Brain microvascular endothelial cell (primary cell): Measurements from ENCODE around the gene C1orf141.
"Not testable (repeated sequence)": the region's sequence is repeated elsewhere in the genome, so short reads cannot be mapped to it uniquely, and the experiment has no call there.

ENCODE experiments used
- DNase-seq: peaks from one replicate; pipeline ENCODE4 v3.0.0-alpha.2; 2020
- H3K27ac ChIP-seq: fragments of 250-450 bp; sonication (Bioruptor Pico); 2 replicates; pipeline ENCODE4 v1.5.1; 2020; ENCODE audit warnings: mild to moderate bottlenecking, moderate library complexity
- H3K27me3 ChIP-seq: fragments of 250-450 bp; sonication (Bioruptor Pico); replicated peaks from 2 replicates; pipeline ENCODE4 v1.5.1; 2020; ENCODE audit warnings: mild to moderate bottlenecking
- H3K36me3 ChIP-seq: fragments of 250-450 bp; sonication (Bioruptor Pico); replicated peaks from 2 replicates; pipeline ENCODE4 v1.5.1; 2020; ENCODE audit warnings: mild to moderate bottlenecking
- H3K4me3 ChIP-seq: 2 replicates; pipeline ENCODE4 v1.5.1; 2011; ENCODE audit warnings: low read depth, mild to moderate bottlenecking, control low read depth, low read length, moderate library complexity
- in situ Hi-C: cut with HindIII; loops from 2 replicates; pipeline ENCODE4 v1.10.0; 2017; ENCODE audit warnings: low sequenced_read_pairs, low pct_ligation_motif_present
- TF ChIP-seq, protein P1 (sequence below): IDR thresholded peaks from 2 replicates; pipeline ENCODE4 v1.5.1; 2011; ENCODE audit warnings: low read depth, mild to moderate bottlenecking, moderate library complexity, low read length, control low read depth, inconsistent platforms; ENCODE audit errors: missing control alignments

C1orf141 gene

DNA sequence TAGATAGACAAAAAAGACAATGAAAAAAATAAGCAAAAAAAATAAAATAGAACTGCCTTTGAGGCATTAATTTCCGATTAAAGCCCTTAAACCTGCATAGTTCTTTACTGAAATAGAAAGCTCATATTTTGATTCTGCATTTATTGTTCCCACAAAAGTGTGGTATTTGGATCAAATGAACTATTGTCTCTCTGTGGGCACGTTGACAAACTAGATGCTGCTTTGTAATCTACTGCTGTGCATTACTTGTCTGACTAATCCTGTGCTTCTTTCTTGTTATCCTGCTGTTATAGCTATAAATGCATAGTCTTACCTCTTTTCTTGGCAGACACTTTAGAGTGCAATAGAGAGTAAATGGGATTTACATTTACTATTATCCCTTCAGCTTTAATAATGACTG lies 49.4 kb downstream of the C1orf141 start:
- H3K4me3 ChIP-seq: no peak overlapping the region
- DNase-seq: no peak
- no peaks in the 10 kb centered on the region for H3K27me3 ChIP-seq
- no peaks in the 10 kb centered on the region for H3K36me3 ChIP-seq
- in situ Hi-C loops: no loop called here
- H3K27ac ChIP-seq: no peak overlapping the region
- TF ChIP-seq, protein P1, sequence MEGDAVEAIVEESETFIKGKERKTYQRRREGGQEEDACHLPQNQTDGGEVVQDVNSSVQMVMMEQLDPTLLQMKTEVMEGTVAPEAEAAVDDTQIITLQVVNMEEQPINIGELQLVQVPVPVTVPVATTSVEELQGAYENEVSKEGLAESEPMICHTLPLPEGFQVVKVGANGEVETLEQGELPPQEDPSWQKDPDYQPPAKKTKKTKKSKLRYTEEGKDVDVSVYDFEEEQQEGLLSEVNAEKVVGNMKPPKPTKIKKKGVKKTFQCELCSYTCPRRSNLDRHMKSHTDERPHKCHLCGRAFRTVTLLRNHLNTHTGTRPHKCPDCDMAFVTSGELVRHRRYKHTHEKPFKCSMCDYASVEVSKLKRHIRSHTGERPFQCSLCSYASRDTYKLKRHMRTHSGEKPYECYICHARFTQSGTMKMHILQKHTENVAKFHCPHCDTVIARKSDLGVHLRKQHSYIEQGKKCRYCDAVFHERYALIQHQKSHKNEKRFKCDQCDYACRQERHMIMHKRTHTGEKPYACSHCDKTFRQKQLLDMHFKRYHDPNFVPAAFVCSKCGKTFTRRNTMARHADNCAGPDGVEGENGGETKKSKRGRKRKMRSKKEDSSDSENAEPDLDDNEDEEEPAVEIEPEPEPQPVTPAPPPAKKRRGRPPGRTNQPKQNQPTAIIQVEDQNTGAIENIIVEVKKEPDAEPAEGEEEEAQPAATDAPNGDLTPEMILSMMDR: no peak

DNA sequence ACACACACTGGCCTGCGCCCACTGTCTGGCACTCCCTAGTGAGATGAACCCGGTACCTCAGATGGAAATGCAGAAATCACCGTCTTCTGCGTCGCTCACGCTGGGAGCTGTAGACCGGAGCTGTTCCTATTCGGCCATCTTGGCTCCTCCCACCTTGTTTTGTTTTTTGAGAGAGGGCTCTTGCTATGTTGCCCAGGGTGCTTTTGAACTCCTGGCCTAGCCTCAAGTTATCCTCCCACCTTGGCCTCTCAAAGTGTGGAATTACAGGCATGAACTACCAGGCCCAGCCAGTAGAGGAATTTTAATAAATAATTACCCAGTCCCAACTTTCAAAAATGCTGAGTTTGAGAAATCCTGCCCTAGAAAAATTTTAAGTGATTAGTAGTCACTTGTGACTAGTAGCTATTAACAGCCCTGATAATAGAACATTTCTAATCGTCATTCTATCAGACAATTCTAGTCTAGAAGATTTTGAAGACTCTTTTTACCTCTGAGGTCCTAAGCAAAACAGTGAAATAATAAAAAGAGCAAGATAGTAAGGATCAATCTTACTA lies 49.9 kb downstream of the C1orf141 start:
- Histone ChIP-seq H3K36me3 (no peaks in the 10 kb centered on the region), H3K27me3 (no peaks in the 10 kb centered on the region), H3K4me3 (no peak overlapping the region), H3K27ac (no peak overlapping the region)
- in situ Hi-C loops: no loop called here
- TF ChIP-seq, protein P1: no peak
- DNase-seq: no peak

DNA sequence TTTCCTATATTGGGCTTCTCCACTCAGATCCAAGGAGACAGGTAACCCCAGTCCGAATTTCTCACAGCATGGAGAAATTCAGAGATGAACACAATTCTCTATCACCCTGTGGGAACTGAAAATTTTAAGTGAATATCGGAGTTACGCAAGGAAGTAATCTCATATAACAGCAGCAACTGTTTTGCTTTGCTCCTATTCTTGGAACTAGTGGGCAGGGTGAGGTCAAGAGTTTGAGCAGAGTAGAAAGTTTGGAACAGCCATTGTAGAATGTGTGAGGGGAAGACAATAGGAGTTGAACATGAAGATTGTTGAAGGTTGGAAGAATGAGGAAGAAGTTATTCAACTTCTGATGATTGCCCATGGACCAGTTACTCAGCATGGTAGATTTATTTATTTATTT lies 56.5 kb downstream of the C1orf141 start:
- TF ChIP-seq, protein P1: no peak
- H3K27me3 ChIP-seq: no peaks in the 10 kb centered on the region
- H3K4me3 ChIP-seq: no peak overlapping the region
- in situ Hi-C loops: no loop called here
- DNase-seq: no peak
- no peak overlapping the region for H3K27ac ChIP-seq
- H3K36me3 ChIP-seq: no peaks in the 10 kb centered on the region

DNA sequence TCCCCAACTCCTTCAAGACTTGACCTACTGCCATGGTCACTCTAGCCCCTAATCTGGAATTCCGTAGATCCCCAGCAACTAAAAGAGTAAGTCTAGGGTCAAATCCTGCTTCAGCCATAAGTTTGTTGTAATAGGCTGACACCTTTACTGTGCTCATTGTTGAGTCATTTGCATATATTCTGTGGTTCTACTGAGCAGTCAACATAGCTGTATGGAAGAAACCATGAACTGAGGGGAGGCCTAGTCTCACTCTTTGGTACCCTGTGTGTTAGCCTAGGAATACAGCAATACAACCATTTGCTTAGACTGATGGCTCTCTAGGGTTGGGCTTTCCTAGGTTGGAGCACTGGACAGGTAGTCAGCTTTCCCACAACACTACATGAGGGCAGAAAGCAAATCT lies 57.2 kb downstream of the C1orf141 start:
- DNase-seq: no peak
- in situ Hi-C loops: no loop called here
- TF ChIP-seq, protein P1: no peak
- Histone ChIP-seq H3K27ac (no peak overlapping the region), H3K36me3 (no peaks in the 10 kb centered on the region), H3K27me3 (no peaks in the 10 kb centered on the region), H3K4me3 (no peak overlapping the region)

DNA sequence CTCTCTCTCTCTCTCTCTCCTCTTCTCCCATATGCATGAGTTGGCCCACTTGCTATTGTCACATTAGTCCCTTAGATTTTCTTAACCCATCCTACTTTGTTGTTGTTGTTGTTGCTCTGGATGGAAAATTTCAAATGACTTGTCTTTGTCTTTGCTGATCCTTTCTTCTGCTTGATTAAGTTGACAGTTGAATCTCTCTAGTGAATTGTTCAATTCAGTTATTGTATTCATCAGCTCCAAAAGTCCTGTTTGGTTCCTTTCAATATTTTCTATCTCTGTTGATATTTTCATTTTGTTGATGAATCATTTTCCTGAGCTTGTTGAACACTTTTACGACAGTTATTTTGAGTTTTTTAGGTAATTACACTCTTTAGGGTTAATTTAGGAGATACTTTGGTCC lies 62.0 kb downstream of the C1orf141 start:
- DNase-seq: no peak
- H3K27ac ChIP-seq: no peak overlapping the region
- no peak overlapping the region for H3K4me3 ChIP-seq
- H3K36me3 ChIP-seq: no peaks in the 10 kb centered on the region
- no peaks in the 10 kb centered on the region for H3K27me3 ChIP-seq
- TF ChIP-seq, protein P1: no peak
- in situ Hi-C loops: no loop called here

DNA sequence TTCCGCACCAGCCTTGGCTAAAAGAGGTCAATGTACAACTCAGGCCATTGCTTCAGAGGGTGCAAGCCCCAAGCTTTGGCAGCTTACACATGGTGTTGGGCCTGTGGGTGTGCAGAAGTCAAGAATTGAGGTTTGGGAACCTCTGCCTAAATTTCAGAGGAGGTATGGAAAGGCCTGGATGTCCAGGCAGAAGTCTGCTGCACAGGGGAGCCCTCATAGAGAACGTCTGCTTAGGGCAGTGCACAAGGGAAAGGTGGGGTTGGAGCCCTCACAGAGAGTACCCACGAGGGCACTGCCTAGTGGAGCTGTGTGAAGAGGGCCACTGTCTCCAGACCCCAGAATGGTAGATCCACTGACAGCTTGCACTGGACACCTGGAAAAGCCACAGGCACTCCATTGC lies 67.1 kb downstream of the C1orf141 start:
- in situ Hi-C loops, H3K27me3 ChIP-seq, DNase-seq, H3K4me3 ChIP-seq, H3K27ac ChIP-seq, H3K36me3 ChIP-seq: not testable (repeated sequence)
